IMR-90 (cell line): ENCODE data around the gene NGB. TPM values are rescaled to one million over a fixed set of nuclear protein-coding genes. Genes with fewer than 3 reads are reported as not detected.

ENCODE experiments used
- ATAC-seq: fragments of 200-7000 bp; cut with Tn5 transposase; 2 replicates; pipeline ENCODE4 v1.9.1; 2020; ENCODE audit warnings: low read depth, mild to moderate bottlenecking, moderate library complexity
- BruUV-seq: library from RNA; stranded (reverse); fragments of 400-500 nt; replicated peaks from 2 replicates; lab custom pipeline; 2021; lab: Mats Ljungman, UMichigan
- CTCF ChIA-PET: fragments of 300-600 bp; formaldehyde crosslinking; extraction: SDS; loops from one replicate; lab custom pipeline; 2021; ENCODE audit warnings: antibody characterized with exemption; lab: Yijun Ruan, JAX
- POLR2A ChIA-PET: fragments of 300-600 bp; sonication (Branson Sonifier 250); formaldehyde crosslinking; loops from one replicate; lab custom pipeline; 2022; ENCODE audit warnings: antibody characterized with exemption; ENCODE audit not compliant: unreplicated experiment; lab: Charles Lee
- DNase-seq: peaks from one replicate; pipeline ENCODE4 v3.0.0; 2013
- H2AFZ ChIP-seq: replicated peaks from 2 replicates; pipeline ENCODE3; 2013; ENCODE audit warnings: low read length, mild to moderate bottlenecking; ENCODE audit not compliant: poor library complexity
- H2AK5ac ChIP-seq: 2 replicates; pipeline ENCODE4 v1.6.1; 2013; ENCODE audit warnings: low read depth, low read length, inconsistent platforms
- H2AK9ac ChIP-seq: replicated peaks from 2 replicates; pipeline ENCODE3; 2013; ENCODE audit warnings: mild to moderate bottlenecking, low read depth, low read length, moderate library complexity; ENCODE audit not compliant: poor library complexity
- H2BK120ac ChIP-seq: 2 replicates; pipeline ENCODE4 v1.6.1; 2013; ENCODE audit warnings: low read depth, low read length, inconsistent platforms
- H2BK15ac ChIP-seq: 3 replicates; pipeline ENCODE4 v1.6.1; 2013; ENCODE audit warnings: low read depth, low read length, inconsistent platforms
- H2BK20ac ChIP-seq: 2 replicates; pipeline ENCODE4 v1.6.1; 2013; ENCODE audit warnings: low read depth, mild to moderate bottlenecking, inconsistent platforms, low read length, moderate library complexity
- H2BK5ac ChIP-seq: 2 replicates; pipeline ENCODE4 v1.6.1; 2013; ENCODE audit warnings: mild to moderate bottlenecking, low read depth, low read length, inconsistent platforms; ENCODE audit not compliant: poor library complexity, severe bottlenecking
- H3K14ac ChIP-seq: replicated peaks from 2 replicates; pipeline ENCODE4 v1.6.1; 2013; ENCODE audit warnings: low read depth, low read length, inconsistent platforms
- H3K18ac ChIP-seq: 2 replicates; pipeline ENCODE4 v1.6.1; 2013; ENCODE audit warnings: low read depth, low read length, control low read depth
- H3K23ac ChIP-seq: 2 replicates; pipeline ENCODE4 v1.6.1; 2013; ENCODE audit warnings: low read depth, low read length, inconsistent platforms
- H3K27ac ChIP-seq: 2 replicates; pipeline ENCODE4 v1.5.1; 2013; ENCODE audit warnings: mild to moderate bottlenecking, control low read depth, low read length; ENCODE audit not compliant: insufficient read depth
- H3K27me3 ChIP-seq: 2 replicates; pipeline ENCODE4 v1.6.1; 2013; ENCODE audit warnings: low read length; ENCODE audit not compliant: control insufficient read depth, insufficient read depth
- H3K36me3 ChIP-seq: 2 replicates; pipeline ENCODE4 v1.6.1; 2013; ENCODE audit warnings: low read length, mixed read lengths; ENCODE audit not compliant: control insufficient read depth, insufficient read depth
- H3K4ac ChIP-seq: 2 replicates; pipeline ENCODE4 v1.6.1; 2013; ENCODE audit warnings: low read depth, low read length, inconsistent platforms
- H3K4me1 ChIP-seq: 2 replicates; pipeline ENCODE4 v1.6.1; 2013; ENCODE audit warnings: low read length, mixed read lengths; ENCODE audit not compliant: control insufficient read depth, insufficient read depth
- H3K4me2 ChIP-seq: 2 replicates; pipeline ENCODE4 v1.6.1; 2013; ENCODE audit warnings: low read depth, mild to moderate bottlenecking, control low read depth, low read length, moderate library complexity
- H3K4me3 ChIP-seq: 2 replicates; pipeline ENCODE4 v1.5.1; 2013; ENCODE audit warnings: low read depth, mild to moderate bottlenecking, control low read depth, low read length, moderate library complexity; ENCODE audit not compliant: insufficient read depth
- H3K56ac ChIP-seq: 2 replicates; pipeline ENCODE4 v1.6.1; 2013; ENCODE audit warnings: low read length, inconsistent platforms; ENCODE audit not compliant: insufficient read depth; ENCODE audit errors: extremely low read depth
- H3K79me1 ChIP-seq, 2 experiments: 2 replicates each; pipeline ENCODE4 v1.6.1; 2013; ENCODE audit warnings: low read length in 2 of 2, inconsistent platforms in 1 of 2, low read depth in 1 of 2
- H3K9ac ChIP-seq: 2 replicates; pipeline ENCODE4 v1.6.1; 2013; ENCODE audit warnings: low read depth, low read length, control low read depth
- H3K9me1 ChIP-seq: 2 replicates; pipeline ENCODE4 v1.6.1; 2013; ENCODE audit warnings: low read length, inconsistent platforms; ENCODE audit not compliant: insufficient read depth
- H3K9me3 ChIP-seq: 2 replicates; pipeline ENCODE4 v1.6.1; 2013; ENCODE audit warnings: low read length; ENCODE audit not compliant: control insufficient read depth, insufficient read depth
- H4K20me1 ChIP-seq: 2 replicates; pipeline ENCODE4 v1.6.1; 2013; ENCODE audit warnings: low read length, inconsistent platforms; ENCODE audit not compliant: insufficient read depth
- H4K5ac ChIP-seq: 2 replicates; pipeline ENCODE4 v1.6.1; 2013; ENCODE audit warnings: mild to moderate bottlenecking, low read depth, low read length, control low read depth
- H4K8ac ChIP-seq, 2 experiments: 2 replicates each; pipeline ENCODE4 v1.6.1; 2013; ENCODE audit warnings: low read depth in 2 of 2, low read length in 2 of 2, control low read depth in 1 of 2, inconsistent platforms in 1 of 2
- H4K91ac ChIP-seq: 2 replicates; pipeline ENCODE4 v1.6.1; 2013; ENCODE audit warnings: low read depth, low read length, inconsistent platforms; ENCODE audit not compliant: insufficient read depth
- BHLHE40 ChIP-seq: fragments of 150-350 bp; IDR thresholded peaks from 2 replicates; pipeline ENCODE4 v1.6.1; 2016; ENCODE audit warnings: mild to moderate bottlenecking, low read depth, low read length
- CEBPB ChIP-seq: IDR thresholded peaks from 2 replicates; pipeline ENCODE4 v1.6.1; 2012; ENCODE audit warnings: low read depth, low read length, improper control_type of control experiment
- CHD1 ChIP-seq: IDR thresholded peaks from 2 replicates; pipeline ENCODE4 v1.6.1; 2012; ENCODE audit warnings: low read depth, low read length, improper control_type of control experiment
- FOS ChIP-seq: fragments of 150-350 bp; IDR thresholded peaks from 2 replicates; pipeline ENCODE4 v1.6.1; 2016; ENCODE audit warnings: low read depth, low read length
- MAFK ChIP-seq: IDR thresholded peaks from 2 replicates; pipeline ENCODE4 v1.6.1; 2012; ENCODE audit warnings: low read depth, low read length, improper control_type of control experiment
- MAZ ChIP-seq: IDR thresholded peaks from 2 replicates; pipeline ENCODE4 v1.6.1; 2012; ENCODE audit warnings: low read depth, mild to moderate bottlenecking, low read length, improper control_type of control experiment, moderate library complexity, borderline replicate concordance
- MXI1 ChIP-seq: IDR thresholded peaks from 2 replicates; pipeline ENCODE4 v1.6.1; 2012; ENCODE audit warnings: low read depth, mild to moderate bottlenecking, low read length, moderate library complexity, borderline replicate concordance
- NFE2L2 ChIP-seq: fragments of 150-350 bp; IDR thresholded peaks from 2 replicates; pipeline ENCODE4 v1.6.1; 2016; ENCODE audit warnings: low read depth, mild to moderate bottlenecking, low read length
- POLR2A ChIP-seq: IDR thresholded peaks from 2 replicates; pipeline ENCODE4 v1.6.1; 2012; ENCODE audit warnings: mild to moderate bottlenecking, low read depth, low read length
- RAD21 ChIP-seq: IDR thresholded peaks from 2 replicates; pipeline ENCODE4 v1.6.1; 2012; ENCODE audit warnings: low read length, improper control_type of control experiment
- RCOR1 ChIP-seq: IDR thresholded peaks from 2 replicates; pipeline ENCODE4 v1.6.1; 2012; ENCODE audit warnings: mild to moderate bottlenecking, low read length, improper control_type of control experiment; ENCODE audit not compliant: insufficient replicate concordance
- RFX5 ChIP-seq: IDR thresholded peaks from 2 replicates; pipeline ENCODE4 v1.8.0; 2012; ENCODE audit warnings: low read depth, mild to moderate bottlenecking, low read length, moderate library complexity
- SMC3 ChIP-seq: fragments of 150-350 bp; IDR thresholded peaks from 2 replicates; pipeline ENCODE4 v1.6.1; 2016; ENCODE audit warnings: low read depth, mild to moderate bottlenecking, antibody characterized with exemption, low read length, moderate library complexity
- WGBS, 2 experiments: methylation state at CpG; one replicate each; pipeline versions ENCODE4 v1.1.5 to v1.1.7; 2013; ENCODE audit warnings: missing lambda C conversion rate in 2 of 2; ENCODE audit not compliant: insufficient read length in 1 of 2; ENCODE audit errors: extremely low coverage in 2 of 2; 5-methylcytosine and 5-hydroxymethylcytosine counted together
- dilution Hi-C: fragments of 300-500 bp; cut with HindIII; formaldehyde crosslinking; loops from one replicate; pipeline ENCODE4 v1.14.3; 2018; ENCODE audit warnings: low sequenced_read_pairs; ENCODE audit not compliant: unreplicated experiment
- in situ Hi-C: fragments of 300-500 bp; cut with MboI; formaldehyde crosslinking; loops from 3 replicates; pipeline ENCODE4 v1.14.3; 2019; ENCODE audit warnings: low sequenced_read_pairs, inconsistent platforms, mixed read lengths
- intact Hi-C: fragments of 100-400 bp; cut with micrococcal nuclease; formaldehyde crosslinking; loops from 2 replicates; pipeline ENCODE4 v1.10.0; 2022
- polyA plus RNA-seq, 3 experiments: library from polyadenylated mRNA; depleted of rRNA; stranded (reverse); fragments of >200 nt; gene quantifications; 2 replicates each; pipeline ENCODE4 v1.2.3, GENCODE V29; 2012; ENCODE audit warnings: low replicate concordance in 1 of 3
- total RNA-seq: library from RNA; depleted of rRNA; stranded (reverse); fragments of >200 nt; gene quantifications from 2 replicates; pipeline ENCODE4 v1.2.3, GENCODE V29; 2012
- TF ChIP-seq, protein P1 (sequence below): fragments of 150-350 bp; IDR thresholded peaks from 2 replicates; pipeline ENCODE4 v1.6.1; 2017; ENCODE audit warnings: mild to moderate bottlenecking, antibody characterized with exemption, low read length, low read depth
- TF ChIP-seq, protein P2 (sequence below): fragments of 150-350 bp; IDR thresholded peaks from 2 replicates; pipeline ENCODE4 v1.6.1; 2016; ENCODE audit warnings: low read depth, mild to moderate bottlenecking, low read length, moderate library complexity, borderline replicate concordance
- TF ChIP-seq, protein P3 (sequence below): conservative IDR thresholded peaks from 2 replicates; pipeline ENCODE4 v1.5.1; 2012; ENCODE audit warnings: mild to moderate bottlenecking, low read depth, low read length, improper control_type of control experiment

The NGB gene
- total and polyA plus RNA-seq, 2 of the 4 experiments (the other 2 are of a cell fraction): not detected

DNA sequence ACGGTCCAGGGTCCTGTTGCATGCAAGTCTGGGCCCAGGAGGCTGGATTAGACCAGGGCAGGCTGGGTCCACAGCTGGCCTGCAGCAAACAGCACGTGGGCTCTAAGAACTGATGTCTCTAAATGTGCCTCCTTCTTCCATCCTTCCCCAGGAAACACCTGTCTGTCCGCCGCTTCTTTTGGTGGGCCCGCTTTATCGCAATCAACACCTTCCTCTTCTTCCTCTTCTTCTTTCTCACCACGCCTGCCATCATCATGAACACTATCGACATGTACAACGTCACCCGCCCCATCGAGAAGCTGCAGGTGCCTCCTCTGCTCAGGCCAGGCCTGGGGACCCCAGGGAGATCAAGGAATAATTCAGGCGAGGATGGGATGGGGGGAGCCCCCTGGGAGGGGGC lies 28.3 kb downstream of the NGB start:
- 67% methylated on average over 3 of the region's 12 CpGs; no CpG with 5 or more reads in 1 of the 2 experiments for WGBS, 2 experiments
- no peak for DNase-seq

More for the DNA sequence above, 28.3 kb downstream of the NGB start:
- peaks cover 3% of the 10 kb centered on the region; the same call in 1 of the 2 replicates for H3K9me1 ChIP-seq
- ChIA-PET CTCF (no interaction called here), POLR2A (no interaction called here)
- no peaks in the 10 kb centered on the region for H3K79me1 ChIP-seq
- no peak overlapping the region for H3K27ac ChIP-seq
- H3K14ac ChIP-seq: no peak overlapping the region
- no peaks in the 10 kb centered on the region for H3K4me1 ChIP-seq
- H3K9me3 ChIP-seq: no peaks in the 10 kb centered on the region
- no peak overlapping the region for H2BK120ac ChIP-seq
- no peak overlapping the region for H3K4me2 ChIP-seq
- BruUV-seq: no TSS peak
- H3K56ac ChIP-seq: no peak overlapping the region
- H4K91ac ChIP-seq: no peak overlapping the region
- no peak for TF ChIP-seq FOS
- no peak for TF ChIP-seq RCOR1
- TF ChIP-seq MAZ: no peak
- no peak for TF ChIP-seq POLR2A
- no peak for TF ChIP-seq MXI1
- no peak for TF ChIP-seq RAD21
- no peak for TF ChIP-seq BHLHE40
- no peak for TF ChIP-seq CEBPB
- no peak for TF ChIP-seq NFE2L2
- TF ChIP-seq RFX5: no peak
- TF ChIP-seq, protein P1, sequence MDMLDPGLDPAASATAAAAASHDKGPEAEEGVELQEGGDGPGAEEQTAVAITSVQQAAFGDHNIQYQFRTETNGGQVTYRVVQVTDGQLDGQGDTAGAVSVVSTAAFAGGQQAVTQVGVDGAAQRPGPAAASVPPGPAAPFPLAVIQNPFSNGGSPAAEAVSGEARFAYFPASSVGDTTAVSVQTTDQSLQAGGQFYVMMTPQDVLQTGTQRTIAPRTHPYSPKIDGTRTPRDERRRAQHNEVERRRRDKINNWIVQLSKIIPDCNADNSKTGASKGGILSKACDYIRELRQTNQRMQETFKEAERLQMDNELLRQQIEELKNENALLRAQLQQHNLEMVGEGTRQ: no peak
- TF ChIP-seq, protein P2, sequence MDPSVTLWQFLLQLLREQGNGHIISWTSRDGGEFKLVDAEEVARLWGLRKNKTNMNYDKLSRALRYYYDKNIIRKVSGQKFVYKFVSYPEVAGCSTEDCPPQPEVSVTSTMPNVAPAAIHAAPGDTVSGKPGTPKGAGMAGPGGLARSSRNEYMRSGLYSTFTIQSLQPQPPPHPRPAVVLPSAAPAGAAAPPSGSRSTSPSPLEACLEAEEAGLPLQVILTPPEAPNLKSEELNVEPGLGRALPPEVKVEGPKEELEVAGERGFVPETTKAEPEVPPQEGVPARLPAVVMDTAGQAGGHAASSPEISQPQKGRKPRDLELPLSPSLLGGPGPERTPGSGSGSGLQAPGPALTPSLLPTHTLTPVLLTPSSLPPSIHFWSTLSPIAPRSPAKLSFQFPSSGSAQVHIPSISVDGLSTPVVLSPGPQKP: no peak
- TF ChIP-seq CHD1: no peak
- TF ChIP-seq SMC3: no peak
- TF ChIP-seq MAFK: no peak
- TF ChIP-seq, protein P3, sequence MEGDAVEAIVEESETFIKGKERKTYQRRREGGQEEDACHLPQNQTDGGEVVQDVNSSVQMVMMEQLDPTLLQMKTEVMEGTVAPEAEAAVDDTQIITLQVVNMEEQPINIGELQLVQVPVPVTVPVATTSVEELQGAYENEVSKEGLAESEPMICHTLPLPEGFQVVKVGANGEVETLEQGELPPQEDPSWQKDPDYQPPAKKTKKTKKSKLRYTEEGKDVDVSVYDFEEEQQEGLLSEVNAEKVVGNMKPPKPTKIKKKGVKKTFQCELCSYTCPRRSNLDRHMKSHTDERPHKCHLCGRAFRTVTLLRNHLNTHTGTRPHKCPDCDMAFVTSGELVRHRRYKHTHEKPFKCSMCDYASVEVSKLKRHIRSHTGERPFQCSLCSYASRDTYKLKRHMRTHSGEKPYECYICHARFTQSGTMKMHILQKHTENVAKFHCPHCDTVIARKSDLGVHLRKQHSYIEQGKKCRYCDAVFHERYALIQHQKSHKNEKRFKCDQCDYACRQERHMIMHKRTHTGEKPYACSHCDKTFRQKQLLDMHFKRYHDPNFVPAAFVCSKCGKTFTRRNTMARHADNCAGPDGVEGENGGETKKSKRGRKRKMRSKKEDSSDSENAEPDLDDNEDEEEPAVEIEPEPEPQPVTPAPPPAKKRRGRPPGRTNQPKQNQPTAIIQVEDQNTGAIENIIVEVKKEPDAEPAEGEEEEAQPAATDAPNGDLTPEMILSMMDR: no peak
- H3K27me3 ChIP-seq: no peaks in the 10 kb centered on the region; the same call in 1 of the 2 replicates
- no peak for ATAC-seq
- no peak overlapping the region for H3K4ac ChIP-seq
- in situ Hi-C loops: no loop called here
- no peak overlapping the region for H2AFZ ChIP-seq
- dilution Hi-C loops: no loop called here
- H2AK9ac ChIP-seq: no peak overlapping the region
- H4K5ac ChIP-seq: no peak overlapping the region
- no peaks in the 10 kb centered on the region for H3K36me3 ChIP-seq
- H3K4me3 ChIP-seq: no peak overlapping the region
- no peak overlapping the region for H2BK20ac ChIP-seq
- no peak overlapping the region for H2BK15ac ChIP-seq
- H3K9ac ChIP-seq: no peak overlapping the region
- H4K20me1 ChIP-seq: no peaks in the 10 kb centered on the region
- intact Hi-C loops: no loop called here
- no peak overlapping the region for H3K18ac ChIP-seq
- H2AK5ac ChIP-seq: no peak overlapping the region
- H2BK5ac ChIP-seq: no peak overlapping the region
- no peak overlapping the region for H3K23ac ChIP-seq
- no peak overlapping the region for H4K8ac ChIP-seq
